Measurements from ENCODE around the gene DHTKD1.

DNA sequence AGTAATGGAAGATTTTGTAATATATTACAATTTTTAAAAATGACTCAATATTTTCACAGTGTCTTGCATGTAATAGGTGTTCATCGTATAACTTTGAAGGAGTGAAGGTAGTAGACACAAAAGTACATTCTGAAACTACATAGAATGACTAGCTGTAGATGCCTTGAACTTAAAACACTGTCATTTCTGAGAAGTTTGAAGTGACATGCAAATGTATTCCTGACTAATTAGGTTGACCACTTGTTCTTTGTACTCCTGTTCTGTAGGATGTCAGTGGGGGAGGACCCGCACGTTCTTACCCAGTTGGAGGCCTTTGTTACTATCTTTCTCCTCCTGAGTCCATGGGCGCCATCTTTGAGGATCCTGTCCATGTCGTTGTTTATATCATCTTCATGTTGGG, 91.9 kb downstream of the DHTKD1 start:
- TF ChIP-seq CTCF (conservative IDR thresholded peaks at IDR 0.05; ENCODE audit: low read depth, low read length) (no peak), EZH2 (IDR thresholded peaks at IDR 0.05; ENCODE audit: low read length, unreplicated experiment) (no peak)
